Superior temporal gyrus (tissue), 1 donor: Measurements from ENCODE around the gene ATP2A3.
A peak's percentile ranks its signal among the peaks of the same experiment; 100 is the strongest.

Experiments used
- DNase-seq: peaks from one replicate; pipeline ENCODE4 v3.0.0-alpha.2; 2016; ENCODE audit errors: extremely low spot score

Gene ATP2A3

DNA sequence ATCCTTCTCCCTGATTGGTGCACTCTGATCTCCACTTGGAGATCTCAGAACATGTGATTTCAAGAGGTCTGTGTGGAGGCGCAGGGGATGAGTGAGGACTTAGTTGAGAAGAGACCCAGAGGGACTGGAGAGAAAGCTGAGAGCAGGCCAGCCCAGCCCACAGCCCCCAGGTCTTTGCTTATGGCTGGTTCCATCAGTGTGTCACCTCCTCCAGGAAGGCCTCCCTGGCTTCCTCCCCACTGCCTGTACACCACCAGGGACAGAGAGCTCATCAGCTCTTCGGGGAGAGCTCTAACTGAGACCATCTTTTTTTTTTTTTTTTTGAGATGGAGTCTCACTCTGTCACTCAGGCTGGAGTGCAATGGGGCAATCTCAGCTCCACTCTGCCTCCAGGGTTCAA, 51.4 kb downstream of the ATP2A3 start:
- DNase-seq = no peak

- DNase-seq = no peak
These were observed 52.8 kb downstream of the ATP2A3 start for GRCh38 chr17:3911271-3912053.

DNA sequence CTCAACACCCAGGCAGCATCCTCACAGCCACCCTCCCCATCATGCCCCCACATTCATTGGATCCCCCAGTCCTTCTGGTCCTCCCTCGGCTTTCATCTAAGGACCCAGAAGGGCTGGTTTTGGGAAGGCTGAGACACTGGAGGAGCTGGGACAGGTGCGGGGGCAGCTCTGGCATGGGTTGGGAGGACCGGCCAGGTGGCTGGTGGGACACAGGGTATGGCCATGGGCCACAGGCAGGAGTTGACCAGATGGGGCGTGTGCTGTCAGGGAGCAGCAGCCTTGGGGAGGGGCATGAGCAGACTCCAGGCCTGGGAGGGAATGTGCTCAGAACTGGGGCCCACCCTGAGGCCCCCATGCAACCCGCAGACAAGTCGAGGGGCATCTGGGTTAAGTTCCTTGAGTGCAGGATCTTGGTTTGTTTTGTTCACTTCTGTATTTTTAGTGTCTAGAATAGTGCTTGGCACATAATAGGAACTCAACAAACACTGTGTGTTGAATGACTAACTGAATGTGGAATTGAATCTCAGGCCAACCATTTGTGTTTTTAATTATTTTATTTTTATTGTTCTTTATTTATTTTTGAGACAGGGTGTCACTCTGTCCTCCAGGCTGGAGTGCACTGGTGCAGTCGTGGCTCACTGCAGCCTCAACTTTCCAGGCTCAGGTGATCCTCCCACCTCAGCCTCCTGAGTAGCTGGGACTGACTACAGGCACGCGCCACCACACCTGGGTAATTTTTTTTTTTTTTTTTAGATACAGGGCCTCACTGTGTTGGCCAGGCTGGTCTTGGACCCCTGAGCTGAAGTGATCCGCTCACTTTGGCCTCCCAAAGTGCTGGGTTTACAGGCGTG, 53.6 kb downstream of the ATP2A3 start:
- no peak for DNase-seq

GRCh38 chr17:3909257-3909656, 55.0 kb downstream of the ATP2A3 start:
- no peak for DNase-seq

GRCh38 chr17:3907483-3908216, 56.6 kb downstream of the ATP2A3 start:
- DNase-seq = no peak

GRCh38 chr17:3906881-3907280, 57.4 kb downstream of the ATP2A3 start:
- DNase-seq = no peak

GRCh38 chr17:3905017-3905520, 59.2 kb downstream of the ATP2A3 start:
- DNase-seq = no peak

DNA sequence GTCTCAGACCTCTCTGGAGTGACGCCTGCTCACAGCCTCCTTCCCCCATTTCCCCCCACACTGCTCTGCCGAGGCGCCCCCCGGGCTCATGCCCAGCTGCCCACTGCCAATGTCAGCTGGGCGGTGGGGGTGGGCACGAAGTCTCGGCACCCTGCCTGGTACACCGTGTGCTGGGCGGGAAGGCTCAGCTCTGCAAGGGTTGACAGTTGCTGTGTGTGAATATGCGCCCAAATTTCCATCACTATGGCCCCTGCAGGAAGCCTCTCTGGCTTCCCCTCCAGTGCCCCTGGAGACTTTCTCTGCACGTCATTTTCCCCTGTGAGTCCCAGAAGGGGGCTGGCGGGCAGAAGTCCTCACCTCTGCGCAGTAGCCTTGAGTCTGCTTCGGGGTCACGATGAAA, 59.7 kb downstream of the ATP2A3 start:
- DNase-seq = no peak

DNA sequence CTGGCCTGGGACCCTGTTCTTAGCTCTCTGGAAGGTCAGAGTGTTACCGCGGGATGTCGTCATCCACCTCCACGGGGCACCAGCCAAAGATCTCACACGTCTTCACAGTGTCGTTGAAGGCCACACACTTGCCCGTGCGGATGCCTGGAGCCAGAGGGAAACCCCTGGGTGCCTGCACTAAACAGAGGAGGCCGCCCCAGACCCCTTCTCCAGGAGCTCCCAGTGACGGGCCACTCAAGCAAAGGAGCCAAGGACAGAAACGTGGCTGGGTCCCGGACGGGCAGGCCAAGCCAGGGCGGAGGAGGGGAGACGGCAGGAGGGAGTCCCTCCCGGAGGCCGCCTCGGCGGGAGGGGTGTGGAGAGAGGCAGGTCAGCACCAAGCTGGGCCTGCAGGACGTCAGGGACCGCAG, 60.4 kb downstream of the ATP2A3 start:
- no peak for DNase-seq

GRCh38 chr17:3903051-3903825, 61.0 kb downstream of the ATP2A3 start:
- DNase-seq = no peak

GRCh38 chr17:3900646-3901045, 63.6 kb downstream of the ATP2A3 start:
- no peak for DNase-seq

- no peak for DNase-seq
These were observed 66.5 kb downstream of the ATP2A3 start for GRCh38 chr17:3897731-3898130.

DNA sequence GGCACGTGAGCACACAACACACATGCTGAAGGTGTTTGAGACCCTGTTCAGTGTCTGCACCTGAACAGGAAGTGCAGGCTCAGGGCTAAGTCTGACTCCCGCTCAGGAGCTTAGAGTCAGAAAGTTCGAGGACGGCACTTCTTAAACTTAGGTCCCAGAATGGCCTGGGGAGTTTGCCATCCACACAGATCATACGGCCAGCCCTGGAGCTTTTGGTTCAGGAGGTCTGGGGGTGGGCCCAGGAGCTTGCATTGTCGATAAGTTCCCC, 67.3 kb downstream of the ATP2A3 start:
- no peak for DNase-seq

- no peak for DNase-seq
These were observed 67.9 kb downstream of the ATP2A3 start for GRCh38 chr17:3896108-3896967.

GRCh38 chr17:3895354-3895753, 68.9 kb downstream of the ATP2A3 start:
- DNase-seq = no peak

GRCh38 chr17:3894911-3895343, 69.3 kb downstream of the ATP2A3 start:
- DNase-seq = no peak

DNA sequence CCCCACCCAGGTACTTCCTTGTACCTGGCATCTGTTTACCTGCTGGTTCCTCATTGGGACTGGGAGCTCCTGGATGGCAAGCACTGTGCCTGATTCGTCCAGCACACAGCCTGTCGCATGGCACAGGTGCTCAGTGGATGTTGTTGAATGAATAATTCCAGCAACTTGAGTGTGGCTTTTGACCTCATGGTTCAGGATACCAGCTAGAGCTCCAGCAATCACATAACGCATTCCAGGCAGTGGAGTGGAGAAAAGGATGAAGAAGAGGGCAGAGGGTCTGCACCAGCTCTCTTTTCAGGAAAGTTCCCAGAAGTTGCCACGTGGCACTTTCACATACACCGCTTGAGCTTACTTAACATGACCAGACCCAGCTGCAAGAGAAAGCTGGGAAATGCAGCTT, 70.0 kb downstream of the ATP2A3 start:
- DNase-seq = no peak

GRCh38 chr17:3893720-3894116, 70.5 kb downstream of the ATP2A3 start:
- DNase-seq = no peak

DNA sequence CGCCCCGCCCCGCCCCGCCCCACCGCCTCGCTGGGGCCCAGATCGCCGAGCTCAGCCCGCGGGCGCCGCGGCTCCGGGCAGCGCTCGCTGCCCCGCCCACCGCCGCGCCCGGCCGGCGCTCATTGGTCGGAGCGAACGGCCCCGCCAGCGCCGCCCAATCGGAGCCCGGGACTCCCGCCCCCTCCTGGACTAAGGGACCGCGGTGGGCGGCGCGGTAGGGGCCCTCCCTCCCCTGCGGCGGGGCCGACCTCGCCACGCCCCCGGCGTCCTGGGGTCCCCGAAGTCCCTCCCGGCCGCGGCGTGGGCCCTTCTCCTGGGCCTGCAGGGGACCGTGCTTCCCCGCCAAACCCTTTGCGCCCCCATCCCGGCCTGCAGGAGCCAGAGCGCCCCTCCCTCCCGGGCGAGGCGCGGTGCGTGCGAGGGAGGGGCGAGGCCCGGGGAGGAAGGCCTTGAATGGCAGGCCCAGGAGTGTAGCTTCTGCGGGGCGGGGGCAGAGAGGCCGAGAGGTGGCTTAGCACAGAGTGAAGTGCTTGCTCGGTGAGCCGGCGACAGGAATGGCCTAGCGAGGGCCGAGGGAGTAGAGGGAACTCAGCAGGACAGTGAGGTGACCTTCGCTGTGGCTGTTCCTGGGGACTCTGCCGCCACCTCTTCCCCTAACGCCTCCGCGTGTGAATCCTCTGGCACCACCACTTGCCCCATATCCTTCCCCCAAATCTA, 71.1 kb downstream of the ATP2A3 start, which contains the start of gene CAMKK1:
Gene CAMKK1 (minus strand): TSS at position 51 of the 717 bp plus-strand sequence. CDS start 7,366 bp downstream, outside the sequence.
- peak; percentile 80 for DNase-seq
